SK-N-MC (cell line): ENCODE measurements around the gene MRPL49.
"Not testable (repeated sequence)": the region's sequence is repeated elsewhere in the genome, so short reads cannot be mapped to it uniquely, and the experiment has no call there.

Experiments used
- DNase-seq: peaks from one replicate; pipeline ENCODE4 v3.0.0-alpha.2; 2011; ENCODE audit warnings: low read depth, low spot score
- H3K27ac ChIP-seq: fragments of 200-600 bp; sonication (generic); 2 replicates; pipeline ENCODE4 v1.5.1; 2016; ENCODE audit warnings: mixed run types
- H3K36me3 ChIP-seq: fragments of 200-600 bp; sonication (generic); 2 replicates; pipeline ENCODE4 v1.6.1; 2017; ENCODE audit warnings: antibody characterized with exemption, low read length, mixed read lengths; ENCODE audit not compliant: insufficient read depth
- H3K4me3 ChIP-seq: fragments of 200-600 bp; sonication (generic); 2 replicates; pipeline ENCODE4 v1.5.1; 2016
- H3K9ac ChIP-seq: fragments of 200-600 bp; sonication (generic); 2 replicates; pipeline ENCODE4 v1.8.0; 2017; ENCODE audit warnings: mixed run types, mixed read lengths; ENCODE audit not compliant: insufficient read length
- H3K9me3 ChIP-seq: fragments of 200-600 bp; sonication (generic); 2 replicates; pipeline ENCODE4 v1.6.1; 2017; ENCODE audit warnings: low read depth, mild to moderate bottlenecking, antibody characterized with exemption, low read length, moderate library complexity, mixed read lengths
- EZH2 ChIP-seq: fragments of 200-600 bp; sonication (generic); IDR thresholded peaks from one replicate; pipeline ENCODE4 v1.6.1; 2017; ENCODE audit warnings: antibody characterized with exemption
- FOXP2 ChIP-seq: optimal IDR thresholded peaks from 2 replicates; pipeline ENCODE3; 2011; ENCODE audit warnings: mild to moderate bottlenecking, moderate library complexity; ENCODE audit not compliant: insufficient read depth; ENCODE audit errors: extremely low read length, control extremely low read depth
- POLR2AphosphoS5 ChIP-seq: IDR thresholded peaks from 2 replicates; pipeline ENCODE4 v1.6.1; 2012; ENCODE audit warnings: mild to moderate bottlenecking, low read depth, low read length, borderline replicate concordance

The MRPL49 gene

GRCh38 chr11:65113361-65113756 is 8.8 kb upstream of the MRPL49 start:
- no peak overlapping the region for H3K27ac ChIP-seq
- no peak for DNase-seq
- H3K36me3 ChIP-seq: peaks cover 4% of the 10 kb centered on the region; the same call in 1 of the 2 replicates
- H3K9me3 ChIP-seq: no peaks in the 10 kb centered on the region
- TF ChIP-seq FOXP2: no peak
- TF ChIP-seq EZH2: no peak
- TF ChIP-seq POLR2AphosphoS5: no peak
- peak overlapping the region; percentile 83 for H3K9ac ChIP-seq
- H3K4me3 ChIP-seq: peak overlapping the region; percentile 98

- no peak overlapping the region for H3K9ac ChIP-seq
- no peak for TF ChIP-seq FOXP2
- no peak for TF ChIP-seq EZH2
- no peak for TF ChIP-seq POLR2AphosphoS5
- H3K27ac ChIP-seq: no peak overlapping the region
- DNase-seq: no peak
- H3K9me3 ChIP-seq: no peaks in the 10 kb centered on the region
- peaks cover 9% of the 10 kb centered on the region; the same call in 1 of the 2 replicates for H3K36me3 ChIP-seq
- no peak overlapping the region for H3K4me3 ChIP-seq
Measured at GRCh38 chr11:65113839-65114238, 8.3 kb upstream of the MRPL49 start.

GRCh38 chr11:65114538-65115171 is 7.5 kb upstream of the MRPL49 start:
- Histone ChIP-seq H3K4me3 (no peak overlapping the region), H3K9ac (no peak overlapping the region), H3K36me3 (peaks cover 16% of the 10 kb centered on the region; the same call in 1 of the 2 replicates), H3K27ac (no peak overlapping the region), H3K9me3 (no peaks in the 10 kb centered on the region)
- TF ChIP-seq EZH2 (no peak), POLR2AphosphoS5 (peak; percentile 20; the same call in 1 of the 2 replicates), FOXP2 (no peak)
- no peak for DNase-seq

- Histone ChIP-seq H3K36me3 (peaks cover 24% of the 10 kb centered on the region), H3K9ac (no peak overlapping the region), H3K4me3 (peak overlapping the region; percentile 82; the same call in 1 of the 2 replicates), H3K27ac (no peak overlapping the region), H3K9me3 (no peaks in the 10 kb centered on the region)
- no peak for DNase-seq
- TF ChIP-seq EZH2 (no peak), FOXP2 (no peak), POLR2AphosphoS5 (no peak)
Measured at GRCh38 chr11:65115361-65116082, 6.6 kb upstream of the MRPL49 start.

GRCh38 chr11:65116370-65117205 is 5.5 kb upstream of the MRPL49 start:
- DNase-seq: no peak
- TF ChIP-seq FOXP2: no peak
- 0 out of 2 replicates have a peak, but pooled peaks have one; percentile 39 for TF ChIP-seq POLR2AphosphoS5
- TF ChIP-seq EZH2: no peak
- Histone ChIP-seq H3K4me3 (peak overlapping the region; percentile 82), H3K9ac (peak overlapping the region; percentile 91), H3K27ac (peak overlapping the region; percentile 49), H3K9me3 (no peaks in the 10 kb centered on the region), H3K36me3 (peaks cover 34% of the 10 kb centered on the region)

- Histone ChIP-seq H3K27ac (peak within 1 kb of the TSS; percentile 49), H3K4me3 (peak within 1 kb of the TSS; percentile 82), H3K36me3 (peaks cover 34% of the 10 kb centered on the region), H3K9ac (peak within 1 kb of the TSS; percentile 91), H3K9me3 (no peaks in the 10 kb centered on the region)
- peak; percentile 96 for DNase-seq
- no peak for TF ChIP-seq EZH2
- peak; percentile 90 for TF ChIP-seq POLR2AphosphoS5
- TF ChIP-seq FOXP2: peak; percentile 96
Measured at GRCh38 chr11:65117206-65118096, 4.7 kb upstream of the MRPL49 start, which contains the start of gene ZNHIT2. Gene ZNHIT2, minus strand, starts transcription at chr11:65117701. Its CDS starts 48 bp downstream, at chr11:65117653.

GRCh38 chr11:65118097-65118837 is 3.9 kb upstream of the MRPL49 start:
- no peak overlapping the region for H3K9ac ChIP-seq
- H3K9me3 ChIP-seq: no peaks in the 10 kb centered on the region
- TF ChIP-seq EZH2 (no peak), FOXP2 (no peak), POLR2AphosphoS5 (no peak)
- H3K27ac ChIP-seq: 0 out of 2 replicates have a peak overlapping the region, but pooled peaks have one; percentile 23
- H3K36me3 ChIP-seq: peaks cover 34% of the 10 kb centered on the region
- H3K4me3 ChIP-seq: no peak overlapping the region
- no peak for DNase-seq

- DNase-seq, H3K27ac ChIP-seq, H3K4me3 ChIP-seq, H3K9ac ChIP-seq, H3K9me3 ChIP-seq: not testable (repeated sequence)
- H3K36me3 ChIP-seq: peaks cover 34% of the 10 kb centered on the region
Measured at GRCh38 chr11:65118891-65119669, 3.0 kb upstream of the MRPL49 start.
